Melanocyte of skin (primary cell): ENCODE results near the gene CDNF. TPM values are rescaled to one million over a fixed set of nuclear protein-coding genes. Genes with fewer than 3 reads are reported as not detected.

Source experiments
- total RNA-seq, 2 donors: library from RNA; depleted of rRNA; stranded (reverse); fragments of >200 nt; gene quantifications; 2 replicates each; pipeline ENCODE4 v1.2.3, GENCODE V29; 2012

CDNF gene
- total RNA-seq = 1 to 10 TPM in 1 of 2 donors, under 1 TPM in 1; 0.33 to 1.4 TPM

DNA sequence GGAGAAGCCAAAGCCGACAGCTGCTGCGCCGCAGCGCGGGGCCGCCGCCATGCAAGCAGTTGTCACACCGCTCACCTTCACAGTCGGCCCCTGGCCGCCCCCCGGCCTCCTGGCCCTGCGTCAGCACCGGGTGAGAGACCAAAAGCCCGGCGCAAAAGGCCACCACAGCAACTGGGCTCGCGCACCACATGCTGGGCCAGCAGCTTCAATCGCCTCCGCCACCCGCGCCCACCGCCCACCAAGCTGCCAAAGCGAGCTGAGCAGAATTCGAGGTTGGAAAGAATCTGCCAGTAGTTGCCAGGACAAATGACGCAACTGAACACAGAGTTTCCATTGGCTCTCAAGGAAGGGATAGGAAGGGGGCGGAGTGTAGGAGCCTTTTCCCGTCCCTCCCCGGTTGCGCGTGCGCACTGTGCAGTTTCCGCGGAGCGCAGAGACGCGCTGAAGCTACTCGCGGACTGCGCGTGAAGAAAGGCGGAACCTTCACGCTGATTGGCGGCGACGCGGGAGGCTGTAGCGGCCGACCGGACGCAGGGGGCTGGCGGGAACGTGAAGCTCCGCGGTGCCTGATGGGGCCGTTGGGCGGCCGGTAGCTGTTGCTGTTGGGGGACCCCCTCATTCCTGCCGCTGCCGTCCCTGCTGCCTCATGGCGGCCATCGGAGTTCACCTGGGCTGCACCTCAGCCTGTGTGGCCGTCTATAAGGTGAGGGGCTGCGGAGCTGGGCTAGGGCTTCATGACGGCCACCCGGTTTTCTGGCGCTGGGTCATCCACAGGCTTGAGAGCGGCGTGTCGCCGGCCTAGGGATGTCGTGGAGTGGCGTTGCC lies at the start of gene CDNF, which contains the start of the genes HSPA14 and MSANTD7:
Gene CDNF (minus strand): TSS at position 281 of the 825 bp plus-strand sequence. CDS start 91 bp downstream, at position 190.
Gene HSPA14 (plus strand): TSS at position 550 of the 825 bp plus-strand sequence. CDS start 97 bp downstream, at position 647.
Gene MSANTD7 (plus strand): TSS at position 550 of the 825 bp plus-strand sequence. CDS start 3,979 bp downstream, outside the sequence.

DNA sequence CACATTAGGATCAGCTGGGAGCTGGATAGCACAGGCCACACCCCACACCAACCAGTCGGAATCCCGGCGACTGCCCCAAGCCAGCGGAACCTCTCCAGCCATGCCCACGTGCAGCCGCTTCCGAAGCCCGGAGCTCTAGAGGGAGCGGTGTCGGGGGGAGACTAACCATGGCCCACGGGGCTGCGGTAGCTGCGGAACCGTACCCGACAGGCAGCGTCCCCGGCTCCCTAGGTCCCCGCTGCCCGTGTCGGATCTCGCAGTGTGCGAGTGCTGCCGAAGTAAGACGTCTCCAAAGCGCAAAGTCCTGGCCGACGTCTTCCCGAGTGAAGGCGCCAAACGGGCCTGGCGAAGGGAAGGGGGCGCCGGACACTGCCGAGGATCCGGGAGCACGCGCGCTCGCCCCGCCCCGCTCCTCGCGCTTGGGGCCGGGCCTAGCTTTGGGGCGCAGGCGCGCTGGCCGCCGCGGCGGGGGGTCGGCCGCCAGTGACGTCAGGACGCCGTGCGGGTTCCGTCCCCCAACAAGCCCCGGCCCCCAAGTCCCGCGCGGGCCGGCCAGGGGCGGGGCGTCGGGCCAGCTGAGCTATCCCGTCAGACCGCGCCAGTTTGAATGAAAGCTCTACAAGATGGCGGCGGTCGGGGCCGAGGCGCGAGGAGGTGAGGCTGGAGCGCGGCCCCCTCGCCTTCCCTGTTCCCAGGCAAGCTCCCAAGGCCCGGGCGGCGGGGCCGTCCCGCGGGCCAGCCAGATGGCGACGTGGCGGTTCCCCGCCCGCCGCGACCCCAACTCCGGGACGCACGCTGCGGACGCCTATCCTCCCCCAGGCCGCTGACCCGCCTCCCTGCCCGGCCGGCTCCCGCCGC lies 40.7 kb upstream of the CDNF start, which contains the start of gene SUV39H2:
Gene SUV39H2 (plus strand): TSS at position 601 of the 858 bp plus-strand sequence. CDS start 23 bp downstream, at position 624.

DNA sequence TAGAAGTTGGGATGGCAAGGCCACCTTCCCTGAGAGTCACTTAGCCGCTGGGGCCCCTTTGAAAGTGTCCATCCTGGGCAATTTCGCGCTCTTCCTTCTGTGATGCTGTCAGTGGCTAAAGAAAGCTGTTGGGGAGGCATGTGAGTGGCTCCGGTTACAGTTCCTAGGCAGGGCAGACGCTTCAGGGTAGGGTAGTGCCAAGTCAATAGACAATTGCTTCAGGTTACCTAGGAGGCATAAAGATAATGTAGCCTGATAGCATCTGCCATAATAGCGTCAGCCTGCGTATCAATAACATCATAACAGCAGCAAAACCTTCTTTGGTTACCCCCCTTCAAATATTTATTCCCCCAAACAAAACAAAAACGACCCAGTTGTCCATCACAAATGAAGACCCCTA lies 63.0 kb downstream of the CDNF start, which contains the start of gene FAM107B:
Gene FAM107B (minus strand): TSS at position 101 of the 400 bp plus-strand sequence. CDS start 234 bp downstream, outside the sequence.

Other genes starting within 250 kb of the CDNF start
- 1 to 10 TPM; 2.3 to 8.3 TPM for gene FAM107B, start 63.1 kb downstream of the CDNF start, total RNA-seq
- gene HSPA14, start 269 bp upstream of the CDNF start, total RNA-seq = 10 to 100 TPM; 13.1 to 22.3 TPM
- gene MSANTD7, start 269 bp upstream of the CDNF start, total RNA-seq = 10 to 100 TPM; 17.6 to 28.3 TPM
- gene SUV39H2, start 40.8 kb upstream of the CDNF start, total RNA-seq = 10 to 100 TPM in 1 of 2 donors, 1 to 10 TPM in 1; 10.0 to 22.6 TPM
- 10 to 100 TPM; 10.7 to 23.0 TPM for gene DCLRE1C, start 116.1 kb upstream of the CDNF start, total RNA-seq
- under 1 TPM in 1 of 2 donors, not detected in 1; 0.34 TPM for gene MEIG1, start 121.4 kb upstream of the CDNF start, total RNA-seq
- under 1 TPM in 1 of 2 donors, not detected in 1; under 0.01 TPM for gene OLAH, start 205.9 kb upstream of the CDNF start, total RNA-seq